HG02885 (cell line): ENCODE measurements around the gene NLRP11.
"Not testable (repeated sequence)": the region's sequence is repeated elsewhere in the genome, so short reads cannot be mapped to it uniquely, and the experiment has no call there.

Experiments used
- ATAC-seq: cut with Tn5 transposase; IDR thresholded peaks from one replicate; pipeline ENCODE4 v1.9.1; 2021; ENCODE audit warnings: mild to moderate bottlenecking; ENCODE audit not compliant: unreplicated experiment, poor library complexity

Gene NLRP11

DNA sequence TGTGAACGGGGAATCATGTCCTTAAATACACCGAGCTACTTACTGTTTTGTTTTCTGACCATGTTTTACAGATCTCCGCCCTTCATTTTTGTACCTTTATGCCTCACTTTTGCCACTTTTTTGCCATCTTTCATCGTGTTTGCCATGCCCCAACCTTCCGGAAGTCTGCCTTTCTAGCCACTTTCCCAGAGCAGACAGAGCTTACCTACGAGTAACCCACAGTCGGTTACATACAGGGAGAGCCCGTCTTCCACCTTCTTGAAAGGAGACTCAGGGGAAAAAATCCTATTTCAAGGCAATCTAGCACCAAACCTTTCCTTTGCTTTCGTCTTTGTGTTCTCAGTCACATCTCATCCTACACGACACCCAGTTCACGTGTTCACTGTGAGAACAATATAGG, 36.8 kb downstream of the NLRP11 start:
- ATAC-seq = no peak

DNA sequence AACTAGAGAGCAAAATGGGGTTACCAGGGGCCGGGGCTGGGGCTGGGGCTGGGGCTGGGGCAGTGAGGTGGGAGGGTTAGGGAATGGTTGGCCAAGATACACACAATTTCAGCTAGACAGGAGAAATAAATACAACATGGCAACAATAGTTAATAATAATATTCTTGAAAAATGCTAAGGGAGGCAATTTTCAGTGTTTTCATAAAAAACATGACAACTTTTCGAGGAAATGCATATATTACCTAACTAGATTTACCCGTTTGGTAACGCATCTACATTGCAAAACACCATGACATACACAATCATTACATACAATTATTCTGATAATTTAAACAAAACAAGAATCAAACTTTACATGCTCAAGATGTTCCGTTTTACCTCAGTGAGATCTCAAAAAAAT, 50.7 kb downstream of the NLRP11 start:
- no peak for ATAC-seq

DNA sequence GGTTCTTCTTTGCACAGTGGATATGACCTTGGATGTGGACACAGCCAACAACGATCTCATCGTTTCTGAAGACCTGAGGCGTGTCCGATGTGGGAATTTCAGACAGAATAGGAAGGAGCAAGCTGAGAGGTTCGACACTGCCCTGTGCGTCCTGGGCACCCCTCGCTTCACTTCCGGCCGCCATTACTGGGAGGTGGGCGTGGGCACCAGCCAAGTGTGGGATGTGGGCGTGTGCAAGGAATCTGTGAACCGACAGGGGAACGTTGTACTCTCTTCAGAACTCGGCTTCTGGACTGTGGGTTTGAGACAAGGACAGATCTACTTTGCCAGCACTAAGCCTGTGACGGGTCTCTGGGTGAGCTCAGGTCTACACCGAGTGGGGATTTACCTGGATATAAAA, 53.5 kb downstream of the NLRP11 start:
- no peak for ATAC-seq

DNA sequence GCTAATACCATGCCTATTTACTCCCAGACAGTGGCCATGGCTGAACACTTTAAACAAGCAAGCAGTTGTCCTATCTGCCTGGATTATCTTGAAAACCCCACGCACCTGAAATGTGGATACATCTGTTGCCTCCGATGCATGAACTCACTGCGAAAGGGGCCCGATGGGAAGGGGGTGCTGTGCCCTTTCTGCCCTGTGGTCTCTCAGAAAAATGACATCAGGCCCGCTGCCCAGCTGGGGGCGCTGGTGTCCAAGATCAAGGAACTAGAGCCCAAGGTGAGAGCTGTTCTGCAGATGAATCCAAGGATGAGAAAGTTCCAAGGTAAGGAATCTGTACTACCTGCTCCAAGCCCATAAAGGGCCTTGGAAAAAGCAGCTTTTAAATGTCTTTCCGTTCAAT, 54.3 kb downstream of the NLRP11 start:
- ATAC-seq = no peak

DNA sequence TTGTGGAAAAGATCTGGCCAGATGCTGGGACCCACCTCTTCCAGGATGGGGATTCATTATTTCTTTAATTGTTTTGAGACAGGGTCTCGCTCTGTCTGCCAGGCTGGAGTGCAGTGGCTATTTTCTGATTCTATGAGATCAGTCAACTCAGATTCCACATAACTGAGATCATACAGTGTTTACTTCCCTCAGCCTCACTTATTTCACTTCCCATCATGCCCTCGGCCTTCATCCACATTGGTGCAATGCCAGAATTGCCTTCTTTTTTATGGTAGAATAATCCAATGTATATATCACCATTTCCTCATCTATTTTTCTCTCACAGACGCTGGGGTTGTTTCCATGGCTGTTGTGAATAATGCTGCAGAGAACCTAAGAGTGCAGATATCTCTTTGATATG, 62.2 kb downstream of the NLRP11 start:
- ATAC-seq = not testable (repeated sequence)

DNA sequence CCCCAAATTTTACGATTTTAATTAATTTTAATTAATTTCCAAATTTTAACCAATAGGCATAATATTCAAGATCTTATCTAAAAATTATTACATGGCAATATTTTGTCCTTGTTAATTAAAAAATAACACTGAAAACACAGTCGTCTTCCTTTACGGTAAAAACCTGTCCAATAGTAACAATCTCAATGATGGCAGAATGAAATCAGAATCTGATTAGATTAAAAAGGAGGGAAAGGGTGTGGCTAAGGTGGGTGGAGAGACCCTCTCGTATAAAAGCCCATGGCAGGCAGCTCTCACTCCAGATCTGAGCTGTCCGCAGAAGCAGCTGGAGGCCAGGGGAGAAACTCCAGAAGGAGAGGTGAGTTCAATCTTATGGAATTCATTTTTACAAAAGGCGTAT, 63.0 kb downstream of the NLRP11 start, which contains the start of gene RFPL4AL1:
Gene RFPL4AL1, plus strand, starts transcription at position 301 of the 400 bp plus-strand sequence. CDS start 2,687 bp downstream, outside the sequence.
- not testable (repeated sequence) for ATAC-seq

DNA sequence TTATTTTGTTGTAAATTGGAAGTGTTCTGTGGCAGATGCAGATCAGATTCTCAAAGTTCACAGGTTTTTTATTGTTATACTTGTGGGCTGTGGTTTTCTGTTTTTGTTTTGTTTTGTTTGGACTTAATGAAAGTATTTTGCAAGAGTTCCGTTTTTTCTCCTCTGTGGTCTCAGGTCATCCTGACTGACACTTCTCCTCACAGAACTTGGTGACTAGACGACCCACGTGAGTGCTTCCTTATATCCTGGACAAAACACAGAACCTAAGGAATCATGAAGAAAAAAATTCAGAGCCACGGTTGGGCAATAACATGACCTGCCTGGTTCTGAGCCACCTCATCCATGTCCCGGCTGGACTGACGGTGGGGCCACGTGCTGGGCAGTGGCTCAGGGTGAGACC, 65.3 kb downstream of the NLRP11 start:
- ATAC-seq = no peak

DNA sequence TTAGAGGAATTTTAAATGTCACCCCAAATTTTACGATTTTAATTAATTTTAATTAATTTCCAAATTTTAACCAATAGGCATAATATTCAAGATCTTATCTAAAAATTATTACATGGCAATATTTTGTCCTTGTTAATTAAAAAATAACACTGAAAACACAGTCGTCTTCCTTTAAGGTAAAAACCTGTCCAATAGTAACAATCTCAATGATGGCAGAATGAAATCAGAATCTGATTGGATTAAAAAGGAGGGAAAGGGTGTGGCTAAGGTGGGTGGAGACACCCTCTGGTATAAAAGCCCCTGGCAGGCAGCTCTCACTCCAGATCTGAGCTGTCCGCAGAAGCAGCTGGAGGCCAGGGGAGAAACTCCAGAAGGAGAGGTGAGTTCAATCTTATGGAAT, 73.0 kb downstream of the NLRP11 start, which contains the start of gene RFPL4A:
Gene RFPL4A, plus strand, starts transcription at position 301 of the 400 bp plus-strand sequence. CDS start 2,704 bp downstream, outside the sequence.
- ATAC-seq = not testable (repeated sequence)

DNA sequence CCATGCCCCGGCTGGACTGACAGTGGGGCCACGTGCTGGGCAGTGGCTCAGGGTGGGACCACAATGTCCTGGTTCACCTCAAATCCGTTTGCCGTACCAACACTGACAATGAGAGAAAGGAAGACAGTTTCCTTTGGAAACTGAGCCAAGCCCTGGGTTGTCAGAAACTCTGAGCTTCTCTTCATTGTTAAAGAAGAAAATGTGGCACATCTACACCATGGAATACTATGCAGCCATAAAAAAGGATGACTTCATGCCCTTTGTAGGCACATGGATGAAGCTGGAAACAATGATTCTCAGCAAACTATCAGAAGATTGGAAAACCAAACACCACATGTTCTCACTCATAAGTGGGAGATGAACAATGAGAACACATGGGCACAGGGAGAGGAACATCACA, 75.0 kb downstream of the NLRP11 start:
- not testable (repeated sequence) for ATAC-seq

DNA sequence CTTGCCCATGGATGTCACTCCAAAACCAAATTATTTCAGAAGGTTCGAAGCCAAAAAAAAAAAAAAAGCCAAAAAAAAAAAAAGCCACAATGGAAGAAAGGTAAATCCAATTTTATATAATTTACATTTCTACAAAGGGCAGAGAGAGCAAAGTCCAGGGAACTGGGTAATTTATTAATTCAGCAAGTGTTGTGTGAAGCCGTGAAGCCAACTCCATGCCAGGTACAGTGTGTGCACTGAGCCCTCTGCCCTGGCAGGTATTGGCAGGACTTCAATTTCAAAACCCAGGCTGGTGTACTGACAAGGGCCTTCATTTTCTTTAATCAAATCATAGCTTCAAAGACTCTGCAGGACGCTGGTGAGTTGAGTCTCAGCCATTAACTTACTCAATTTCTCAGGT, 78.4 kb downstream of the NLRP11 start:
- no peak for ATAC-seq

DNA sequence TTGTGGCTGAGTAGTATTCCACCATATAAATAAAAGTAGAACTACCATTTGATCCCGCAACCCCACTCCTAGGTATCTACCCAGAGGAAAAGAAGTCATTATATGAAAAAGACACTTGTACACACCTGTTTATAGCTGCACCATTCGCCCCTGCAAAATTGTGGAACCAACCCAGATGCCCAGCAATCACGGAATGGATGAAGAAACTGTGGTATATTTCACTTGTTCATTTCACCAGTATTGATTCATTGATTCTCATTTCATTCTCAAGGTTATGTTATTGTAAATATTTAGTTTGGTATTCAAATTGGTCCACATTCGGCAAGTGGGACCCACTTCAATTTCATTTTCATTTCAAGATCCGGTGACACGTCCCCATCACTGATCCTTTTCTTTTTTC, 81.1 kb downstream of the NLRP11 start:
- no peak for ATAC-seq

DNA sequence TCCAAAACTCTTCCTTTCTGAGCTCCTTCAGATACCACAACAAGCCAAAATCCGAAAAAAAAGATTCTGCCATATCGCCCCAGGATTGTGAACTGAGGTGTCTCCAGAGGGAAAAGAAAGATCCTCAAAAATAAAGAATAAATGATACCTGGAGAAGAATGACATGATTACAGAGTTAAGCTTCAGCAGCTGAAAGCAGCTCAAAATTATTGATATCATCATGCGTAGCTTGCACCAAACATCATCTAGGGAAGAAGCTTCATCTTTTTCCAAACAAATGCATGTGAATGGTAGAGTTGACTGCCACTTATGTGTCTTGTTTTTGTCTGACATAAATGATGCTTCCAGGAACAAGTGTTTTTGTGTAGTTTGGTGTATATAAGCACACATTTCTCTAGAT, 93.5 kb downstream of the NLRP11 start, which contains the start of gene NLRP9:
Gene NLRP9, minus strand, starts transcription at position 101 of the 400 bp plus-strand sequence. Its CDS starts 28 bp downstream, at position 73.
- ATAC-seq = no peak
